ENCODE data around the gene FUOM. TPM values are rescaled to one million over a fixed set of nuclear protein-coding genes. Genes with fewer than 3 reads are reported as not detected.

FUOM gene
- total and polyA plus RNA-seq, 2 of the 8 experiments (the other 6 are each of a cell fraction or from before 2014, with no cell fraction given), result 22.0 to 30.4 TPM

- TF ChIP-seq HDAC2 (IDR thresholded peaks at IDR 0.05; ENCODE audit: borderline replicate concordance in 1 of 2, low read depth in 2 of 2, low read length in 2 of 2) (0 out of 4 replicates have a peak, but pooled peaks of 1 of the 2 experiments have one; percentile 34), E2F6 (IDR thresholded peaks at IDR 0.05) (0 out of 2 replicates have a peak, but pooled peaks have one; percentile 8), CEBPB (IDR thresholded peaks at IDR 0.05; ENCODE audit: low read depth, low read length) (no peak), POLR2A (IDR thresholded peaks at IDR 0.05; ENCODE audit: control extremely low read depth in 1 of 2, low read depth in 2 of 2, low read length in 2 of 2) (peak in 1 of 2 experiments; percentile 80; a peak in 2 of 3 replicates), ATF3 (IDR thresholded peaks at IDR 0.05; ENCODE audit: insufficient read depth, low read depth, low read length) (no peak), SAP30 (IDR thresholded peaks at IDR 0.05; ENCODE audit: insufficient read depth, insufficient replicate concordance, low read length) (no peak), TAF1 (IDR thresholded peaks at IDR 0.05; ENCODE audit: low read depth, low read length) (peak; percentile 62; the same call in 1 of the 2 replicates), TEAD4 (IDR thresholded peaks at IDR 0.05; ENCODE audit: low read depth, low read length) (0 out of 2 replicates have a peak, but pooled peaks have one; percentile 34), MAFK (IDR thresholded peaks at IDR 0.05; ENCODE audit: low read depth, low read length) (no peak)
Observed at GRCh38 chr10:133357285-133358161, at the start of gene FUOM (continued).
